Transverse colon (tissue), 4 donors: ENCODE measurements around the gene IER5L.

ENCODE experiments used
- EP300 ChIP-seq: sonication (generic); formaldehyde crosslinking; IDR thresholded peaks from one replicate; pipeline ENCODE4 v1.6.1; 2017; ENCODE audit warnings: antibody characterized with exemption, low read depth
- POLR2A ChIP-seq: fragments of 450-650 bp; IDR thresholded peaks from one replicate; pipeline ENCODE4 v1.6.1; 2016; ENCODE audit warnings: antibody characterized with exemption, mild to moderate bottlenecking, moderate library complexity
- POLR2AphosphoS5 ChIP-seq, 3 donors: sonication (generic); formaldehyde crosslinking; IDR thresholded peaks; one replicate each; pipeline ENCODE4 v1.6.1; 2016; ENCODE audit warnings: antibody characterized with exemption in 3 of 3
- TF ChIP-seq, protein P1 (sequence below), 5 experiments: fragments of 200-600 bp in 3 of 5; fragments of 450-650 bp in 2 of 5; sonication (generic) in 3 of 5; IDR thresholded peaks; 1 replicate in 2 of 5; 2 replicates in 3 of 5; pipeline ENCODE4 v1.5.1; 2016 to 2017; ENCODE audit warnings: antibody characterized with exemption in 5 of 5, inconsistent platforms in 3 of 5, mild to moderate bottlenecking in 2 of 5, moderate library complexity in 1 of 5

DNA sequence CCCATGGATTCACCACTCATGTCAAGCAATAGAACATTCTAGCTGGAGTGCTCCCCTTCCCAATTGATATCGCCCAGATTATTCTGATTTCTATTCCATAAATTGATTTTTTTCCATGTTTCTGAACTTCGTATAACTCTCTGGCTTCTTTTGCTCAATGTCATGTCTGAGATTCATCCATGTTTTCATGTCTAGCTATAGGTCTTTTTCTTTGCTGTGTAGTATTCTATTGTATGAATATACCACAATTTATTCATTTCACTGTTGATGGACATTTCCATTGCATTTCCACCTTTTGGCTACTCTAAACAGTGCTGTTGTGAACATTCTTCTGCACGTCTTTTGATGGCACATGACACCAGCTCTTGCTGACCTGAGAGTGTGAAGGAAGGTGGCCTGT lies 47.3 kb downstream of the IER5L start:
- TF ChIP-seq POLR2AphosphoS5 (IDR thresholded peaks at IDR 0.05) = no peak
- no peak for TF ChIP-seq POLR2A
- TF ChIP-seq, protein P1, sequence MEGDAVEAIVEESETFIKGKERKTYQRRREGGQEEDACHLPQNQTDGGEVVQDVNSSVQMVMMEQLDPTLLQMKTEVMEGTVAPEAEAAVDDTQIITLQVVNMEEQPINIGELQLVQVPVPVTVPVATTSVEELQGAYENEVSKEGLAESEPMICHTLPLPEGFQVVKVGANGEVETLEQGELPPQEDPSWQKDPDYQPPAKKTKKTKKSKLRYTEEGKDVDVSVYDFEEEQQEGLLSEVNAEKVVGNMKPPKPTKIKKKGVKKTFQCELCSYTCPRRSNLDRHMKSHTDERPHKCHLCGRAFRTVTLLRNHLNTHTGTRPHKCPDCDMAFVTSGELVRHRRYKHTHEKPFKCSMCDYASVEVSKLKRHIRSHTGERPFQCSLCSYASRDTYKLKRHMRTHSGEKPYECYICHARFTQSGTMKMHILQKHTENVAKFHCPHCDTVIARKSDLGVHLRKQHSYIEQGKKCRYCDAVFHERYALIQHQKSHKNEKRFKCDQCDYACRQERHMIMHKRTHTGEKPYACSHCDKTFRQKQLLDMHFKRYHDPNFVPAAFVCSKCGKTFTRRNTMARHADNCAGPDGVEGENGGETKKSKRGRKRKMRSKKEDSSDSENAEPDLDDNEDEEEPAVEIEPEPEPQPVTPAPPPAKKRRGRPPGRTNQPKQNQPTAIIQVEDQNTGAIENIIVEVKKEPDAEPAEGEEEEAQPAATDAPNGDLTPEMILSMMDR (IDR thresholded peaks at IDR 0.05) = no peak
- TF ChIP-seq EP300 = no peak
